ENCODE measurements around the gene MYCBPAP. TPM values are rescaled to one million over a fixed set of nuclear protein-coding genes. Genes with fewer than 3 reads are reported as not detected.

The MYCBPAP gene
- total and polyA plus RNA-seq, 4 donors, result 1.1 to 5.0 (median 2.9) TPM

DNA sequence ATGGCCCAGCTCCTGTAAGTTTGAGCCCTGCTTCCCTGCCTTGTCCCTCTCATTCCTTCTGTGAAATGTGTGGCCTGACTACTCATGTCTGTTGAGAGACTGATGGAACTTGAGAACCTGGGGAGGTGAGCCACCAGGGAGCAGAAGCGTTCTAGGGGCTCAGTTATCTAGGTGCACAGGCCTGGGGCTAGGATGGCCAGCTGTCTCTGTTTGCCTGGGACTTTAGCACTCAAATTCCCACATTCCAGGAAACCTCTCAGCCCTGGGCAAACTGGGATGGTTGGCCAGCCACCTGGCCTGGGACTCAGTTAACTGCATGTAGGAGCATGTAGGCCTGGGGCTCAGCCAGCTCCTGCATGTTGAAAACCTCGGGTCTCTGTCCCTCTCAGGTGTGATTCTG lies 15.0 kb downstream of the MYCBPAP start:
- no peaks in the 10 kb centered on the region for H3K36me3 ChIP-seq (ENCODE audit: control insufficient read depth, insufficient read depth, low read length)
- H3K9me3 ChIP-seq (ENCODE audit: control insufficient read depth, insufficient read depth, low read length), result no peaks in the 10 kb centered on the region
- no peak overlapping the region for H3K4me3 ChIP-seq (ENCODE audit: low read depth, low read length)
- H3K27ac ChIP-seq (ENCODE audit: low read depth, low read length), result no peak overlapping the region
- DNase-seq (ENCODE audit: low read depth in 4 of 6, low spot score in 6 of 6), result no peak
- WGBS (ENCODE audit: insufficient coverage), result 92% methylated on average over 2 of the region's 2 CpGs
- peaks cover 12% of the 10 kb centered on the region for H3K4me1 ChIP-seq (ENCODE audit: control insufficient read depth, insufficient read depth, low read length)
- no peaks in the 10 kb centered on the region for H3K27me3 ChIP-seq (ENCODE audit: control insufficient read depth, insufficient read depth, low read length)

DNA sequence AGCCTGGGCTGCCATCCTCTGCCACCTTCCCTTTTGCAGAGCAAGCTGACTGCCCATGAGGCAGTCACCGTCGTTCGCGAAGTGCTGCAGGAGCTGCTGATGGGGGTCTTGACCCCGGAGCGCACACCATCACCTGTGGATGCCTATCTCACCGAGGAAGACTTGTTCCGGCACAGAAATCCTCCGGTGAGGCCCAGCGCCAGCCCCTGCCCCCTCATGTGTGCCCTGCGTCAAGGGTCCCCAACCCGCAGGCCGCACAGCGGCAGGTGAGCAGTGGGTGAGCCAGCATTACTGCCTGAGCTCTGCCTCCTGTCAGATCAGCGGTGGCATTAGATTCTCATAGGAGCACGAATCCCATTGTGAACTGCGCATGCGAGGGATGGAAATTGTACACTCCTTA lies 16.6 kb downstream of the MYCBPAP start:
- H3K27me3 ChIP-seq (ENCODE audit: control insufficient read depth, insufficient read depth, low read length), result no peaks in the 10 kb centered on the region
- WGBS (ENCODE audit: insufficient coverage), result 92% methylated on average over 14 of the region's 18 CpGs
- H3K4me1 ChIP-seq (ENCODE audit: control insufficient read depth, insufficient read depth, low read length), result peaks cover 5% of the 10 kb centered on the region
- no peak for DNase-seq (ENCODE audit: low read depth in 4 of 6, low spot score in 6 of 6)
- H3K36me3 ChIP-seq (ENCODE audit: control insufficient read depth, insufficient read depth, low read length), result no peaks in the 10 kb centered on the region
- H3K4me3 ChIP-seq (ENCODE audit: low read depth, low read length), result no peak overlapping the region
- H3K9me3 ChIP-seq (ENCODE audit: control insufficient read depth, insufficient read depth, low read length), result no peaks in the 10 kb centered on the region
- H3K27ac ChIP-seq (ENCODE audit: low read depth, low read length), result no peak overlapping the region

DNA sequence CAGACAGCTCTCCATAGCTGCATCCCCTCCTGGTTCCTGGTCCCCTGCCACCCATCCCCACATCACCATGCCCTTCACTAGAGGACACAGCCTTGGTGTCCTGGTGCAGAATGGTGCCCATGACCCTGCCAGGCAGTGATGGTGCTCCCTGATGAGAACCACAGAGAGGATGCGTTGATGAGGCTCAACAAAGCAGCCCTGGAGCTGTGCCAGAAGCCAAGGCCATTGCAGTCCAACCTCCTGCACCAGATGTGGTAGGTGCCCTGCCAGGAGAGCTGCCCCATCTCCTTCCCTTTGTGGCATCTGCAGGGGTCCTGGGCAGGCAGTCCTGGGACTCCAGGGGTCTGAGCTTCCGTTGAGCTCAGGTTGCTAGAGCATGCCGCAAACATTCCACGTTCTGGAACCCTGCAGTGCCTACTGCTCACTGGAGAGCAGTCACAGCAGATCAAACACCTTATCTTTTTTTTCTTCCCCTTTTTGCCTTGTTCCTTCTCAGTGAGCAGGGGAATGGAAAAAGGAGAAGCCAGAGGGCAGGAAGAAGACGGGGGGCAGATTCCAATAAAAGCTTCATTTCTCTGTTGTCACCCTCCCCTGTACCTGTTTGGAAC lies 19.0 kb downstream of the MYCBPAP start:
- WGBS (ENCODE audit: insufficient coverage), result 34% methylated on average over 4 of the region's 5 CpGs
- H3K4me1 ChIP-seq (ENCODE audit: control insufficient read depth, insufficient read depth, low read length), result peaks cover 7% of the 10 kb centered on the region
- H3K4me3 ChIP-seq (ENCODE audit: low read depth, low read length), result no peak overlapping the region
- no peaks in the 10 kb centered on the region for H3K36me3 ChIP-seq (ENCODE audit: control insufficient read depth, insufficient read depth, low read length)
- H3K9me3 ChIP-seq (ENCODE audit: control insufficient read depth, insufficient read depth, low read length), result no peaks in the 10 kb centered on the region
- DNase-seq (ENCODE audit: low read depth in 4 of 6, low spot score in 6 of 6), result peak in 1 of 6 donors; percentile 29
- no peak overlapping the region for H3K27ac ChIP-seq (ENCODE audit: low read depth, low read length)
- H3K27me3 ChIP-seq (ENCODE audit: control insufficient read depth, insufficient read depth, low read length), result peaks cover 13% of the 10 kb centered on the region

- 61% methylated on average over 3 of the region's 4 CpGs for WGBS (ENCODE audit: insufficient coverage)
- no peak for DNase-seq (ENCODE audit: low read depth in 4 of 6, low spot score in 6 of 6)
- H3K27ac ChIP-seq (ENCODE audit: low read depth, low read length), result no peak overlapping the region
Measured at GRCh38 chr17:50527949-50528474, 19.8 kb downstream of the MYCBPAP start.

DNA sequence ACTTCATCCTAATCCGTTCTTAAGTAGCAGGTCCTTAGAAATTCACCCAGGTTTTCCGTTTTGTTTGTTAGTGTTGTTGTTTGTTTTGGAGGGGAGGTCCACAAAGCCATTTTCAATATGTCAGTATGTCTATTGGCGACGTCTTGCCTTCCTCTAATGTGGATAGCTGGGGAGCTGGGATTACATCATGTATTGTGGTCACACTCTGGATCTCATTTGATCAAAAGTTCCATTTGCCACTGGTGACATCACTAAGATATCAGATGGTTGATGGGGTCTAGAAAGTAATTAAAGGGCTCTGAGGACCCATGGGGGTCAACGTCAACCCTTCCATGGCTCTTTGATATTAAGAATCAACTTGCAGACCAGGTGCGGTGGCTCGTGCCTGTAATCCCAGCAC lies 21.6 kb downstream of the MYCBPAP start:
- H3K9me3 ChIP-seq (ENCODE audit: control insufficient read depth, insufficient read depth, low read length), result no peaks in the 10 kb centered on the region
- whole genome bisulfite sequencing (ENCODE audit: insufficient coverage), result 91% methylated on average over 7 of the region's 7 CpGs
- H3K4me1 ChIP-seq (ENCODE audit: control insufficient read depth, insufficient read depth, low read length), result peaks cover 31% of the 10 kb centered on the region
- H3K27ac ChIP-seq (ENCODE audit: low read depth, low read length), result no peak overlapping the region
- H3K36me3 ChIP-seq (ENCODE audit: control insufficient read depth, insufficient read depth, low read length), result no peaks in the 10 kb centered on the region
- H3K4me3 ChIP-seq (ENCODE audit: low read depth, low read length), result no peak overlapping the region
- DNase-seq (ENCODE audit: low read depth in 4 of 6, low spot score in 6 of 6), result no peak
- H3K27me3 ChIP-seq (ENCODE audit: control insufficient read depth, insufficient read depth, low read length), result peaks cover 28% of the 10 kb centered on the region

More at GRCh38 chr17:50527949-50528474, 19.8 kb downstream of the MYCBPAP start:
- Histone ChIP-seq H3K4me3 (ENCODE audit: low read depth, low read length) (no peak overlapping the region), H3K36me3 (ENCODE audit: control insufficient read depth, insufficient read depth, low read length) (no peaks in the 10 kb centered on the region), H3K27me3 (ENCODE audit: control insufficient read depth, insufficient read depth, low read length) (peaks cover 21% of the 10 kb centered on the region), H3K4me1 (ENCODE audit: control insufficient read depth, insufficient read depth, low read length) (peaks cover 14% of the 10 kb centered on the region), H3K9me3 (ENCODE audit: control insufficient read depth, insufficient read depth, low read length) (no peaks in the 10 kb centered on the region)

- peaks cover under 1% of the 10 kb centered on the region for H3K36me3 ChIP-seq (ENCODE audit: control insufficient read depth, insufficient read depth, low read length)
- H3K27me3 ChIP-seq (ENCODE audit: control insufficient read depth, insufficient read depth, low read length), result peaks cover 28% of the 10 kb centered on the region
- WGBS (ENCODE audit: insufficient coverage), result 80% methylated on average over 5 of the region's 6 CpGs
- H3K9me3 ChIP-seq (ENCODE audit: control insufficient read depth, insufficient read depth, low read length), result no peaks in the 10 kb centered on the region
- no peak for DNase-seq (ENCODE audit: low read depth in 4 of 6, low spot score in 6 of 6)
- peaks cover 31% of the 10 kb centered on the region for H3K4me1 ChIP-seq (ENCODE audit: control insufficient read depth, insufficient read depth, low read length)
- no peak overlapping the region for H3K4me3 ChIP-seq (ENCODE audit: low read depth, low read length)
- H3K27ac ChIP-seq (ENCODE audit: low read depth, low read length), result no peak overlapping the region
Measured at GRCh38 chr17:50531428-50532025, 23.3 kb downstream of the MYCBPAP start.

GRCh38 chr17:50532452-50533024 lies 24.3 kb downstream of the MYCBPAP start, which contains the start of gene EPN3:
TSS of gene EPN3 (plus strand) at chr17:50532735. CDS start at chr17:50536557, 3,822 bp downstream.
- Histone ChIP-seq H3K27ac (ENCODE audit: low read depth, low read length) (no peak within 1 kb of the TSS), H3K36me3 (ENCODE audit: control insufficient read depth, insufficient read depth, low read length) (peaks cover 6% of the 10 kb centered on the region), H3K4me1 (ENCODE audit: control insufficient read depth, insufficient read depth, low read length) (peaks cover 26% of the 10 kb centered on the region), H3K9me3 (ENCODE audit: control insufficient read depth, insufficient read depth, low read length) (no peaks in the 10 kb centered on the region), H3K27me3 (ENCODE audit: control insufficient read depth, insufficient read depth, low read length) (peaks cover 28% of the 10 kb centered on the region), H3K4me3 (ENCODE audit: low read depth, low read length) (no peak within 1 kb of the TSS)
- DNase-seq (ENCODE audit: low read depth in 4 of 6, low spot score in 6 of 6), result peak in 1 of 6 donors; percentile 26
- WGBS (ENCODE audit: insufficient coverage), result 2% methylated on average over 19 of the region's 21 CpGs

GRCh38 chr17:50533185-50533584 lies 24.9 kb downstream of the MYCBPAP start:
- DNase-seq (ENCODE audit: low read depth in 4 of 6, low spot score in 6 of 6), result no peak
- H3K27ac ChIP-seq (ENCODE audit: low read depth, low read length), result no peak overlapping the region
- no peak overlapping the region for H3K4me3 ChIP-seq (ENCODE audit: low read depth, low read length)
- peaks cover 28% of the 10 kb centered on the region for H3K27me3 ChIP-seq (ENCODE audit: control insufficient read depth, insufficient read depth, low read length)
- peaks cover 26% of the 10 kb centered on the region for H3K4me1 ChIP-seq (ENCODE audit: control insufficient read depth, insufficient read depth, low read length)
- peaks cover 11% of the 10 kb centered on the region for H3K36me3 ChIP-seq (ENCODE audit: control insufficient read depth, insufficient read depth, low read length)
- no peaks in the 10 kb centered on the region for H3K9me3 ChIP-seq (ENCODE audit: control insufficient read depth, insufficient read depth, low read length)
- 27% methylated on average over 5 of the region's 5 CpGs for WGBS (ENCODE audit: insufficient coverage)

DNA sequence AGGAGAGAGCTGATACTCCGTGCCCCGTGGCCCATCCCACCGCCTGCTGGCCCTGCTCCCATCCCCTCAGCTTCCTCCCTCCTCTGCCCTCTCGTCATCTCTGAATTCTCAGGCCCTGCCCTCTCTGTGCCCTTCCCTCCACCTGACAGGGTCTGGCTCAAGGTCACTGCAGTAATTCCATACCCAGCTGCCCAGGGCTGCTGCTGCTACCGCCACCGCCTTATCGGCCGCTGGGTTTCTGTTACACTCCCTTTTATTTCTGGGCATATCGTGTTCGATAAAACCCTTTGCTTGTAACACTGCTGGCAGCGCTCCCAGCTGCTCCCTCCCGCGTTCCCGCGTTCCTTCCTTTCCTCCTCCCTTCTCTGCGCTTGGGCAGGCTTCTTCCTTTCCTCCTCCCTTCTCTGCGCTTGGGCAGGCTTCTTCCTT lies 25.5 kb downstream of the MYCBPAP start:
- Histone ChIP-seq H3K4me1 (ENCODE audit: control insufficient read depth, insufficient read depth, low read length) (peaks cover 30% of the 10 kb centered on the region), H3K27ac (ENCODE audit: low read depth, low read length) (no peak overlapping the region), H3K36me3 (ENCODE audit: control insufficient read depth, insufficient read depth, low read length) (peaks cover 13% of the 10 kb centered on the region), H3K4me3 (ENCODE audit: low read depth, low read length) (no peak overlapping the region), H3K27me3 (ENCODE audit: control insufficient read depth, insufficient read depth, low read length) (peaks cover 28% of the 10 kb centered on the region), H3K9me3 (ENCODE audit: control insufficient read depth, insufficient read depth, low read length) (no peaks in the 10 kb centered on the region)
- peak in 2 of 6 donors; percentile 74 to 76 for DNase-seq (ENCODE audit: low read depth in 4 of 6, low spot score in 6 of 6)
- WGBS (ENCODE audit: insufficient coverage), result 2% methylated on average over 17 of the region's 17 CpGs

Data from spinal cord (tissue), 10 donors.